ENCODE results near the gene COX6B1.
A peak's percentile ranks its signal among the peaks of the same experiment; 100 is the strongest.
"Not testable (repeated sequence)": the region's sequence is repeated elsewhere in the genome, so short reads cannot be mapped to it uniquely, and the experiment has no call there.

COX6B1 gene

DNA sequence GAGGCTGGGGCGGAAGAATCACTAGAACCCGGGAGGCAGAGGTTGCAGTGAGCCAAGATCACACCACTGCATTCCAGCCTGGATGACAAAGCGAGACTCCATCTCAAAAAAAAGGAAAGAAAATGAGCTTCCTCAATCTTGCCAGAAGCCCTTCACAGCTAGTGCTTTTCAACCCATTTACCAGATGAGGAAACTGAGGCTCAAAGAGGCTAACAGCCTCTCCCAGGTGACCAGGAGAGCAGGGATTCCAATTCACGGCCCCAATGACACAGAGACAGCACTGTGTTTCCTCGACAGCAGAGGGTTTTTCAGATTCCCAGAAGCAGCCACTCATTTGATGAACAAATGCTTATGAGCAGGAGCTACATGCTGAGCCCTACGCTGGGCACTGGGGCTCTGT is 21.4 kb downstream of the COX6B1 start:
- no peak for DNase-seq

- no peak for DNase-seq
Measured at GRCh38 chr19:35669974-35670373, 21.9 kb downstream of the COX6B1 start.

- no peak for DNase-seq
Measured at GRCh38 chr19:35670686-35671085, 22.6 kb downstream of the COX6B1 start.

GRCh38 chr19:35671818-35672217 is 23.7 kb downstream of the COX6B1 start:
- no peak for DNase-seq

DNA sequence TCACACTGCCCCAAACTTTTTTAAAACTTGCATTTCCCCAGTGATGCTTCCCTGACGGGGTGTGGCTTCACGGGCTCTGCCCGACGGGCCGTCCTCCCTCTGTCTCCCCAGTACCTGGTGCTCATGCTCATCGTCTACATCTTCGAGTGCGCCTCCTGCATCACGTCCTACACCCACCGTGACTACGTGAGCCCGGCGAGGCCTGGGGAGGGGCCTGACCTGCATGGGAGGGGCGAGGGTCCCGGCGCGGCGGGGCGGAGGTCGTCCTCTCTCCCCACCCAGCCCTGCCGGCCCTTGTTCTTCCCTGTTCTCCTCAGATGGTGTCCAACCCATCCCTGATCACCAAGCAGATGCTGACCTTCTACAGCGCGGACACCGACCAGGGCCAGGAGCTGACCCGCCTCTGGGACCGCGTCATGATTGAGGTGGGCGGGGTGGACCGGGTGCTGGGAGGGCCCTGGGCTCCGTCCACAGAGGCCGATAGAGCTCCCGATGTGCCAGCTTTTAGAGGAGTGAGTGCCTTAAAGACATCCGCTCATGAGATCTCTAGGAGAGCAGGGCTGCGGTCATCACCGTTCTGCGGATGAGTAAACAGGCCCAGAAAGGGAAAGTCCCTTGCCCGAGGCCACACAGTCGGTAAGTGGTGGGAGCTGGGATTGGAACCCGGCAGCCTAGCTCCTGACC is 25.1 kb downstream of the COX6B1 start:
- no peak for DNase-seq

- DNase-seq: no peak
Measured at GRCh38 chr19:35675589-35676140, 27.5 kb downstream of the COX6B1 start.

DNA sequence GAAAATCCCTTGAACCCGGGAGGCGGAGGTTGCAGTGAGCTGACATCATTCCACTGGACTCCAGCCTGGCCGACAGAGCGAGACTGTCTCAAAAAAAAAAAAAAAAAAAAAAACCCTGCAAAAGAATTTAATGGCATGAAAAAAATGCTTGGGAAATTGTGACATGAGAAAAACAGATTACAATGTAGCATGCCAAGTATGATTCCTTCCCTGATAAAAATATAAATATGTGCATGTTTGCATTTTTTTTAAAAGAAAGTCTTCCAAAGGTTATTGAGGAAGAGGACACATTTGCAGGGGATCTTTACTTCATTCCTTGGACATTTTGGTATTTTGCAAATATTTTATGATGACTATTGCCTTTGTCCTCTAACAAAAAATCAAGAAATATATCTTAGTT is 41.7 kb downstream of the COX6B1 start:
- DNase-seq: no peak

GRCh38 chr19:35691106-35691505 is 43.0 kb downstream of the COX6B1 start:
- DNase-seq: not testable (repeated sequence)

- DNase-seq: no peak
Measured at GRCh38 chr19:35692010-35692409, 43.9 kb downstream of the COX6B1 start.

DNA sequence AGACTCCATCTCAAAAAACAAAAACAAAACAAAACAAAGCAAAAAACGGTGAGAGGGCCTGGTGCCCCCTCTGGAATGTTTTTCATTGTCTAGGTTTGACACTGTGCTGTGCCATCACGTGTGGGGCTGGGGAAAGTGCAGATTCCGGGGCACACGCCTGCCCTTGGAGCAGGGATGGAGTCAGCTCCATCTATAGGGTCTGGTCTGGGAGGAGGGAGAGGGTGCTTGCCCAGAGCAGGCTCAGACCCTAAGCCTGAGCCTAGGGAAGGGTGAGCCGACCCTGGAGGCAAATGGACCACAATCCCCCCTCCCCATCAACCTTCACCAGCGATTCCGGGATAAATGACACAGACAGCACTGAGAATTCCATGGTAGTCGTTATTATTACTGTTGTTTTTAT is 45.3 kb downstream of the COX6B1 start:
- no peak for DNase-seq

GRCh38 chr19:35693835-35694599 is 45.9 kb downstream of the COX6B1 start:
- peak; percentile 56 for DNase-seq

- no peak for DNase-seq
Measured at GRCh38 chr19:35695895-35696422, 47.8 kb downstream of the COX6B1 start.

GRCh38 chr19:35696835-35697234 is 48.7 kb downstream of the COX6B1 start:
- no peak for DNase-seq

GRCh38 chr19:35702223-35703012 is 54.3 kb downstream of the COX6B1 start:
- DNase-seq: peak; percentile 84

DNA sequence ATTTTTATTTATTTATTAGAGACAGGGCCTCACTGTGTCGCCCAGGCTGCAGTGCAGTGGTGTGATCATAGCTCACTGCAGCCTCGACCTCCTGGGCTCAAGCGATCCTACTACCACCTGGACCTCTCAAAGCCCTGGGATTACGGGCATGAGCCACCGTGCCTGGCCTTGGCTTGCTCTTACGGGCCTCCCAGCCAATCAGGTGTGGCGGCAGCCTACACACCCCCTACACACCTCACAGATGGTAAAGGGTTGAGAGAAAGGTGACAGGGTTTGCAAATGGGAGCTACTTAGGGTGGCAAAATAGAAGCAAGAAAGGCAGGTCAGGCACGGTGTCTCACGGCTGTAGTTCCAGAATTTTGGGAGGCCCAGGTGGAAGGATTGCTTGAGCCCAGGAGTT is 55.2 kb downstream of the COX6B1 start:
- DNase-seq: no peak

GRCh38 chr19:35704218-35704617 is 56.1 kb downstream of the COX6B1 start, which contains the start of gene ZBTB32:
Gene ZBTB32, plus strand, starts transcription at chr19:35704558. Its CDS starts 10,069 bp downstream, at chr19:35714627.
- no peak for DNase-seq
